Activated T-cell treated with anti-CD3 and anti-CD28 coated beads, Interleukin-2, amount 50 U/mL, for 72 hours (primary cell): Measurements from ENCODE around the gene CROCC2. TPM values are rescaled to one million over a fixed set of nuclear protein-coding genes. Genes with fewer than 3 reads are reported as not detected.
A peak's percentile ranks its signal among the peaks of the same experiment; 100 is the strongest.

Experiments
- ATAC-seq, 2 donors: fragments of 150-1000 bp; cut with Tn5 transposase; replicated peaks in 1 of 2; 2 replicates each; pipeline ENCODE4 v1.10.0; 2021; ENCODE audit warnings: moderate library complexity in 2 of 2, mild to moderate bottlenecking in 1 of 2
- DNase-seq, 2 donors: peaks; one replicate each; pipeline ENCODE4 v3.0.0; 2021 to 2022; ENCODE audit warnings: mixed read lengths in 1 of 2
- H3K27ac Mint-ChIP-seq: one replicate; pipeline ENCODE4 v1.8.0; 2022; ENCODE audit warnings: mild to moderate bottlenecking, moderate library complexity, mixed read lengths
- H3K27me3 Mint-ChIP-seq: one replicate; pipeline ENCODE4 v1.8.0; 2022; ENCODE audit warnings: low read depth, mixed read lengths
- H3K36me3 Mint-ChIP-seq, 2 donors: one replicate each; pipeline ENCODE4 v1.8.0; 2022; ENCODE audit warnings: mixed read lengths in 2 of 2, mild to moderate bottlenecking in 1 of 2; ENCODE audit not compliant: insufficient read depth in 2 of 2
- H3K4me1 Mint-ChIP-seq: one replicate; pipeline ENCODE4 v1.8.0; 2022; ENCODE audit warnings: low read depth, mixed read lengths
- H3K4me3 Mint-ChIP-seq, 2 donors: one replicate each; pipeline ENCODE4 v1.8.0; 2022; ENCODE audit warnings: mild to moderate bottlenecking in 2 of 2, mixed read lengths in 2 of 2, moderate library complexity in 2 of 2
- H3K9me3 Mint-ChIP-seq, 2 donors: one replicate each; pipeline ENCODE4 v1.8.0; 2022; ENCODE audit warnings: mixed read lengths in 2 of 2
- total RNA-seq, 2 donors: library from RNA; stranded (reverse); gene quantifications; one replicate each; pipeline ENCODE4 v1.2.3, GENCODE V29; 2022

Gene CROCC2
- total RNA-seq, 2 donors from 2014 or later = not detected

DNA sequence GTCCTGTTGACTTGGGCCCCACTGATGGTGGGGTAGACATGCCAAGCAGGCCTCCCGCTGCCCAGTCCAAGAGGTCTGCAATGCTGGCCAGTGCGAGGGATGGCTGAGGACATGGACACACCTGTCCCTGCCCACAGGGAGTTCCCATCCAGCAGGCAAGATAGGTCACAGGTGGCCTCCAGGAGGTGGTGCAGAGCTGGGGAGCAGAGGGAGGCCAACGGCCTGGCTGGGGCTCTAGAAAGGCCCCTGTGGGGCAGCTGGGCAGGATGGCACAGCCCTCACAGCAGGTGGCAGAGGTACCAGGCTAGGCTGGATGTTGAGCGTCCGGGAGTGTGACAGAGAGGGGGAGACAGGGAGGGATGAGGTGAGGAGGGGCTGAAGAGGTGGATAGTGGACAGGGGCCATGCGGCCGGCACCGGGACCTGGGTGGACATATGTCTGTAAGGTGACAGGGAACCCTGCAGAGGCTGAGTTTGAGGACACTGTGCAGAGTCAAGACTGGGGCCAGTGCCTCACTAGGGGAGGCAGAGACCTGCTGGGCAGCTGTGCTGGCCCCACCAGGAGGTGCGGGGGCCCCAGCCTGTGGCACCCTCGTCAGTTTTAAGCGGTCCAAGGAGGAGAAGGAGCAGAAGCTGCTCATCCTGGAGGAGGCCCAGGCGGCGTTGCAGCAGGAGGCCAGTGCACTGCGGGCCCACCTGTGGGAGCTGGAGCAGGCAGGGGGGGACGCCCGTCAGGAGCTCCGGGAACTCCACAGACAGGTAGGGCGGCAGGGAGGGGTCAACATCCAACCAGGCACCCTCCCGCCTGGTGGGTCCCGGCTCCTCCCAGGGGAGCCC, 58.0 kb downstream of the CROCC2 start:
- DNase-seq (no peak), ATAC-seq (no peak)
- no peaks in the 10 kb centered on the region for H3K4me1 Mint-ChIP-seq

DNA sequence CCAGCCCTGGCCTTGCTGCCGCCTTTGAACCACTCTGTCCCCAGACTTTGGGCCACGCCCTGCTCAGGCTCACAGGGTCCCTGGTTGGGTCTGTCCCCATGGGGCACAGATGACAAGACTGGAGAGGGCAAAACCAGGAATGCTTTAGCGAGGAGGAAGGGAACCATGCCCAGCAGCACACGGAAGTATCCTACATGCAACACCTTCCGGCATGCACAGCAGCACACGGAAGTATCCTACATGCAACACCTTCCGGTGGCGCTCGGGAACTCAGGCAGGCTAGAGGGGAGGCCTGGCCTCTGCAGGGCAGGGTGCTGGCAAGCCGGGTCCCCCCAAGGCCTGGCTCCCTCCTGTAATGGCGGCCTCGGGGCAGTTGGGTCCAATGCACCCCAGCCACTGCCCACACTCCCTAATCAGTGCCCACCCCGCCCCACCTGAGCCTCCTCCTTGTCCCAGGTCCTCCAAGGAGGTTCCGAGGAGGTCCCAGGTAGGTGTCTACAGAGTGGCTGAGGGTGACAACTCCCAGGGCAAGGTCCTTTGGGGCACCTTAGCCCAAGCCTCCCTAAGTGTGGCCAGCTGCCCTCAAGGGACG, 58.7 kb downstream of the CROCC2 start:
- Mint-ChIP-seq H3K9me3 (no peaks in the 10 kb centered on the region), H3K27ac (no peak overlapping the region), H3K4me3 (no peak overlapping the region), H3K4me1 (no peaks in the 10 kb centered on the region), H3K27me3 (no peaks in the 10 kb centered on the region), H3K36me3 (no peaks in the 10 kb centered on the region)
- ATAC-seq (no peak), DNase-seq (no peak)

More for the DNA sequence above, 58.0 kb downstream of the CROCC2 start:
- H3K36me3 Mint-ChIP-seq = no peaks in the 10 kb centered on the region
- H3K9me3 Mint-ChIP-seq = no peaks in the 10 kb centered on the region
- no peaks in the 10 kb centered on the region for H3K27me3 Mint-ChIP-seq
- H3K4me3 Mint-ChIP-seq = no peak overlapping the region
- H3K27ac Mint-ChIP-seq = no peak overlapping the region

DNA sequence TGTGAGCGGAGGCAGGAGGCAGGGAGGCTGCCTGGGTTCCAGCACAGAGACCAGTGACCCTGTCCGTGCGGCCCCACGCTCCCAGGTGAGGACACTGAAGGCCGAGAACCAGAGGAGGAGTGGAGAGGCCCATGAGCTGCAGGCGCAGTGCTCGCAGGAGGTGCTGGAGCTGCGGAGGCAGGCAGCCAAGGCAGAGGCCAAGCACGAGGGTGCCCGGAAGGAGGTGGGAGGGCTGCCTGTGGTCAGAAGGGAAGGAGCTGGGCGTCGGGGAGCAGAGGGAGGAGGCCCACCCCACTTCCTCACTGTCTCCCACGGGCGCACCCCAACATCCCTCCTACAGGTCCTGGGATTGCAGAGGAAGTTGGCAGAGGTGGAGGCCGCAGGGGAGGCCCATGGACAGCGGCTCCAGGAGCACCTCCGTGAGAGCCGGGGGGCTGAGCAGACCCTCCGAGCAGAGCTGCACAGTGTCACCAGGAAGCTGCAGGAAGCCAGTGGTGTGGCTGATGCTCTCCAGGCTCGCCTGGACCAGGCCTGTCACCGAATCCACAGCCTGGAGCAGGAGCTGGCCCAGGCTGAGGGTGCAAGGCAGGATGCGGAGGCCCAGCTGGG, 59.3 kb downstream of the CROCC2 start:
- H3K27ac Mint-ChIP-seq = no peak overlapping the region
- no peak overlapping the region for H3K4me3 Mint-ChIP-seq
- ATAC-seq (no peak), DNase-seq (no peak)
- no peaks in the 10 kb centered on the region for H3K9me3 Mint-ChIP-seq
- no peaks in the 10 kb centered on the region for H3K36me3 Mint-ChIP-seq
- H3K27me3 Mint-ChIP-seq = no peaks in the 10 kb centered on the region
- no peaks in the 10 kb centered on the region for H3K4me1 Mint-ChIP-seq

DNA sequence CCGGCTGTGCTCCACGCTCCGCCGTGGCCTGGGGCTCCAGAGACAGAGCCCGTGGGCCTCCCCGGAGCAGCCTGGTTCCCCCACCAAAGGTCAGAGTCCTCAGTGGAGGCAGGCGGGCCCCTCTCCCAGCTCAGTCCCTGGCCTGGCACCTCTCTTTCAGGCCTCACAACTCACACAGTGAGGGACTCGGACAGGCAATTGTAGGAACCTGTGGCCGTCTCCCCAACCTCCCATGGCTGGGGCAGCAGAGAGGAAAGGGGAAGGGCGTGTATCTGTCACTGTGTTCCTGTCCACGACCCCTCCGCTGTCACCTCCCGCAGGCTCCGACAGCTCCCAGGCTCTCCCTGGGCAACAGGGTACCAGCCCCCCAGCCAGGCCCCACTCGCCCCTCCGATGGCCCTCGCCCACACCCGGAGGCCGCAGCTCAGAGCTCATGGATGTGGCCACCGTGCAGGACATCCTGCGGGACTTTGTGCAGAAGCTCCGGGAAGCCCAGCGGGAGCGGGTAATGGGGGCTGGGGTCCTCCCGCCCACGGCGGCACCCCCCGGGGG, 59.8 kb downstream of the CROCC2 start:
- DNase-seq = no peak
- Mint-ChIP-seq H3K4me3 (no peak overlapping the region), H3K9me3 (no peaks in the 10 kb centered on the region), H3K27me3 (no peaks in the 10 kb centered on the region), H3K36me3 (no peaks in the 10 kb centered on the region), H3K27ac (no peak overlapping the region), H3K4me1 (no peaks in the 10 kb centered on the region)
- ATAC-seq = no peak

DNA sequence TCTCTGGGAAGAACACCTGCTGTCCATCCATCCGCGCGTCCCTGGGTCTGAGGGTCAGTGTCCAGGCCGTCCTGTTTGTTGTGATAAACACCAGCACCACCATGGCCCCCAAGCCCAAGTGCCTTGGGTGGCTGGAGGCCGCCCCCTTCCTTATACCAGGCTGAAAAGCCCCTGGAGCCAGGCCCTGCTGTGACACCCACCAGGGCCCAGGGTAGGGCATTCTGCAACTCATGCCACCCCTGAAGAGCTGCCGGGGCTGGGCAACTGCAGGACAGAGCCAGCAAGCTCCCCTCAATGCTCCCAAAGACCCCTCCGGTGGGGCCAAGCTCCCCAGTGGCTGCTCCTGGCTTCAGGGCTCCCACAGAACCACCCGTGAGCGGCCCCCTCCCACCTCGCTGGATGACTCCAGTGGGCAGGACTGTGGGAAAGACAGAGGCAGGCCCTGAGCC, 60.3 kb downstream of the CROCC2 start:
- DNase-seq (no peak), ATAC-seq (no peak)
- no peak overlapping the region for H3K4me3 Mint-ChIP-seq
- H3K27ac Mint-ChIP-seq = no peak overlapping the region
- H3K27me3 Mint-ChIP-seq = no peaks in the 10 kb centered on the region
- no peaks in the 10 kb centered on the region for H3K9me3 Mint-ChIP-seq
- H3K4me1 Mint-ChIP-seq = no peaks in the 10 kb centered on the region
- H3K36me3 Mint-ChIP-seq = no peaks in the 10 kb centered on the region

DNA sequence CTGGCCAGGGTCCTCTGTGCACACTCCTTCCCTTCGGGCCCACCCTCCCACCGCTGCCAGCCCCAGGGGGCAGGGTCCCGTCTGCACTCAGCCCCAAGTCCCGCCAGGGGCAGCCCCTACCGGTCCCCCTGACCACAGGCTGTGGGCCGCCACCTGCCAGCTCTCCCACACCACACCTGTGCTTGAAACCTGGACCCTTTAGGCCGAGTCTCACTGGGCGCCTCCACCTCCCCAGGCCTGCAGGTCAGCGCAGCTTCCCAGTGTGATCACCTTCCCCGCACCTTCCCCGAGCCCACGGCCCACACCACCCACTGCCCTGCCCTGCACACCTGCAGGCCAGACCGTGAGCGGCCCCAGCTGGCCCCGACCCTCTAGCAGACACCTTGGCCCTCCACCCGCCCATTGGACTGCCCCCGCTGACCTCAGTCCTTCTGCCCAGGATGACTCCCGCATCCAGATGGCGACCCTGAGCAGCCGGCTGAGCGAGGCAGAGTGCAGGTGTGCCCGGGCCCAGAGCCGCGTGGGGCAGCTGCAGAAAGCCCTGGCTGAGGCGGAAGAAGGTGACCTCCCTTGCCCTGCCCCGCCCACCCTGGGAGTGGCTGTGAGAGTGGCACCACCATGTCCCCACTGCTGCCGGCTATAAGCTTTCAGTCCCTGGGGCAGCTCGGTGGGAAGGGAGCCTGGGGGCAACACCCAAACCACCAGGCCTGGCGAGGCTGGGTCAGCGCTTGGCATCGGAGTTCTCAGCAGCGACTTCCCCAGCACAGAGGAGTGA, 61.0 kb downstream of the CROCC2 start:
- Mint-ChIP-seq H3K4me1 (no peaks in the 10 kb centered on the region), H3K27ac (no peak overlapping the region), H3K9me3 (no peaks in the 10 kb centered on the region), H3K27me3 (no peaks in the 10 kb centered on the region), H3K36me3 (no peaks in the 10 kb centered on the region), H3K4me3 (no peak overlapping the region)
- DNase-seq = no peak
- ATAC-seq = no peak

DNA sequence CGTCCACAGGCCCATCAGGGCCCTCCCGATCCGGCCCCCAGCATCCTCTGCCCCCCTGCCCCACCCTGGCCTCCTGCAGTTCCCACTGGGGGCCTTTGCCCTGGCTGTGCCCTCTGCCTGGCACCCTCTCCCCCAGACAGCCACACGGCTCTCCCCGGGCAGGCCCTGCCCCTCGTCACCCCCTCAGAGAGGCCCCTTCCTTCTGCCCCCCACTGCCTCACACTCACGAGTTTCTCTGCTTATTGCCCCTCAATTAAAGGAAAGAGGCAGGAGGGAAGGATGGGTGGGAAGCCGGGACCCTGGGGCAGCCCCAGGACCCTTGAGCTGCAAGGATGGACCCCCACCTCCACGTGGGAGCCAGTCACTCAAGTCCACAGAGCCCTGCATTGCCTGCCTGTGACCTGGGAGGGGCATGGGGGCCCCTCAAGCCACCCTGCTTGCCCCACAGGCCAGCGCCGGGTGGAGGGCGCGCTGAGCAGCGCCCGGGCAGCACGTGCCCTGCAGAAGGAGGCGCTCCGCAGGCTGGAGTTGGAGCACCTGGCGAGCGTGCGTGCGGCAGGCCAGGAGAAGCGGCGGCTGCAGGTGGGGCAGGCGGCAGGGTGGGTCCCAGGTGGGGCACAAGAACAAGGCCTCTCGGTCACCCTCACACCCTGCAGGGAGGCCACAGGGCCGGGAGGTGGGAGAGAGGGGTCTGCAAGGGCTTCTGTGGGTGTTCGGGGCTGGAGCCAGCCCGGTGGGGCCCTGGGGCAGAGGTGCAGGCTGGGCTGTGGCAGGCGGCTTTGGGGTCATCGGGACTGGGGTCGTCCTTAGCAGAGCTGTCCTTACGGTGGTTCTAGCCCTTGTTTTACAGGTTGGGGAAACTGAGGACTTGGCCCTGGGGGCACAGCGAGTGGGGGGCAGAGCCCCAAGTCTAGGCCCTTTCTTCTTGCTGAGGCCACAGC, 61.8 kb downstream of the CROCC2 start:
- Mint-ChIP-seq H3K36me3 (no peaks in the 10 kb centered on the region), H3K27me3 (no peaks in the 10 kb centered on the region), H3K27ac (no peak overlapping the region), H3K4me1 (no peaks in the 10 kb centered on the region), H3K9me3 (no peaks in the 10 kb centered on the region), H3K4me3 (no peak overlapping the region)
- DNase-seq (no peak), ATAC-seq (no peak)

DNA sequence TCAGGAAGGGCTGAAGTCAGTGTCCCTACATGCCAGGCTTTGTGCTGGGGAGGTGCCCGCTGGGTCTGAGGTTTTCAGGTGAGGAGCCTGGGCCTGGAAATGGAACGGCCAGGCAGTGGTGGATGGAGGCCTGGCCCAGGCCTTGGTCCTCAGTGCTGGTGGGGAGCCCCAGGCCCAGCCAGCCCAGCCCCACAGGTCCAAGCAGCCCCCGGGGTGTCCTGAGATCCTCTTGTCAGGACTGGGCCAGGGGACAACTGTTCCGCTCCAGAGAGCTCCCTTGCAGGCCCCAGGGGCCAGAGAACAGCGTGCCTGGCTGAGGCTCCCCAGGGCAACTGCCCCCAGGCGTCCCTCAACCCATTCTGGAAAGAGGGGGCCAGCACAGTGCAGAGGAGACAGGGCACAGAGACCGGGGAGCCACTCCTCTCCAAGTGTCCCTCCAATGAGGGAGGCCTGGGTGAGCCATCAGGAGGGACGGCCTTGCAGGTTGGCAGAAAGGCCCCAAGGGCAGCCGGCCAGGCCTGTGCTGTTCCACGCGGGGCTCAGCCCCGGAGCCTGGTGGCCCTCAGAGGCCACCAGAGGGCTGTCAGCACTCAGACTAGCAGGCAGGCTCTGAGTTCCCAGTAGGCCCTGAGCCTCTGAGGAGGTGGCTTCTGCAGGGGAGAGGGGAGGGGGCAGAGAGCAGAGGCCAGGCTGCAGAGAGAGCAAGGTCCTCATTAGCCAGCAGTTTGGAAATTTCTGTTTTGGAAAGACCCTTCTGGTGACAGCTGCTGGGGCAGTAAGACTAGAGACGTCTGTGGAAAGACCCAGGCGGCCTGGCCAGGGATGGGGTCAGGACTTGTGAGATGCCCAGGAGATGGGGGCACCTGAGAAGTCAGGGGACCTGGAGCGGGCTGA, 62.8 kb downstream of the CROCC2 start:
- peak in 1 of 2 donors; percentile 20 for ATAC-seq
- no peaks in the 10 kb centered on the region for H3K36me3 Mint-ChIP-seq
- H3K4me3 Mint-ChIP-seq = no peak overlapping the region
- H3K27me3 Mint-ChIP-seq = no peaks in the 10 kb centered on the region
- H3K4me1 Mint-ChIP-seq = peaks cover 3% of the 10 kb centered on the region
- DNase-seq = no peak
- no peaks in the 10 kb centered on the region for H3K9me3 Mint-ChIP-seq
- H3K27ac Mint-ChIP-seq = no peak overlapping the region

DNA sequence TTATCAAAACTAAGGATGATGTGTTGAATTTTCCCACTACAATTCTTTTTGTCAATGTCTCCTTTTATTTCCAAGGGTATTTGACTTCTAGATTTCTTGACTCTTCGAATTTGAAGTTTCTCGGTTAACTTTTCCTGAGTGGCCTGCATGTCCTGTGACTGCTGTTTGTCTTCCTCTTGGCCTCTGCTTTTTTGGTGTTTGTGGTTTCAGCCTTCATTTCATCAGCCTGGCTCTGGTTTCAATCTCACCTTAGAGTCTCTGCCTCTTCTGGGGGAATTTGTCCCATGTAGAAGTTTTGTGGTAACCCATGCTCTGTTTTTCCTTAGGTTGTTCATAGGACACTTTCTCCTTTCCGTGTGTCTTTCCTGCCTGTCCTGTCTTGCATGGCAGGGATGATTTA, 64.0 kb downstream of the CROCC2 start:
- H3K9me3 Mint-ChIP-seq = no peaks in the 10 kb centered on the region
- H3K4me1 Mint-ChIP-seq = peaks cover 12% of the 10 kb centered on the region
- H3K4me3 Mint-ChIP-seq = no peak overlapping the region
- no peak overlapping the region for H3K27ac Mint-ChIP-seq
- no peak for ATAC-seq
- no peaks in the 10 kb centered on the region for H3K36me3 Mint-ChIP-seq
- DNase-seq = no peak
- H3K27me3 Mint-ChIP-seq = no peaks in the 10 kb centered on the region

DNA sequence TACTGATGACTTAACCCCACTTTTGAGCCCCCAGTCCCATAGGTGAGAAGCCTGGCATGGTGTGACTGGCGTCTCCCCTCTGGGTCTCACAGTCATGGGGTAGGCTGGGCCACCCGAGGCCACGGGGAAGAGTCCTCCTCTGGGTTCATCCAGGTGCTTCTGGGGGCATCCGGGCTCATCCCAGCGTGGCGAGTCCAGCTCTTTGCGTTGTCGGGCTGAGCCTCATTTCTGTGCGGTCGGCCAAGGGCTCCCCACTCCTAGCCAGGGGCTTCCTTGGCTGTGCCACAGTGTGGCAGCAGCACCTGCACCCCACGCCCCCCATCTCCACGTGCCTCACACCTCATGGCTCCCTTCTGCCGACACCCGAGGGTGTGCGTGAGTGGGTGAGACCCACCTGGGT, 64.7 kb downstream of the CROCC2 start:
- Mint-ChIP-seq H3K4me1 (peaks cover 12% of the 10 kb centered on the region), H3K36me3 (no peaks in the 10 kb centered on the region)
- ATAC-seq = no peak

DNA sequence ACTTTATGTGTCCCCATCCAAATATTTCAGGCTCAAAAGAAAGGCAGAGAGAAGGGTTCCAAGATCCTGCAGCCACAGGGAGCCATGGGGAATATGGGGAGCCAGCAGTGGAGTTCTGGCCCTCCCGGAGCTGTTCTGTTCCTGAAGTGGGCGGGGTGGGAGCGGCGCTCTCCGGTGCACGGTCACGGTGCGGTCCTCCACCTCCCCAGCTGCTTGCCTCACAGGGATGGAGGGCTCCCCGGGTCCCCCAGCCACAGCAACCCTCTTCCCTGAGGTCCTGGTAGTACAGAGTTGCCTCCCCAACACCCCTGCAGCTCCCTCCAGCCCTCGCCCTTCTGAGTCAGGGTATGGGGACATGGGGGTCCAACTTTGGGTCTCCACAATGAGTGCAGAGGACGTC, 66.1 kb downstream of the CROCC2 start:
- no peaks in the 10 kb centered on the region for H3K36me3 Mint-ChIP-seq
- H3K27ac Mint-ChIP-seq = no peak overlapping the region
- no peak overlapping the region for H3K4me3 Mint-ChIP-seq
- no peak for ATAC-seq
- H3K9me3 Mint-ChIP-seq = no peaks in the 10 kb centered on the region
- DNase-seq = no peak
- H3K4me1 Mint-ChIP-seq = peaks cover 12% of the 10 kb centered on the region
- no peaks in the 10 kb centered on the region for H3K27me3 Mint-ChIP-seq

More for the DNA sequence above, 64.7 kb downstream of the CROCC2 start:
- Mint-ChIP-seq H3K4me3 (no peak overlapping the region), H3K27ac (no peak overlapping the region), H3K9me3 (no peaks in the 10 kb centered on the region), H3K27me3 (no peaks in the 10 kb centered on the region)
- no peak for DNase-seq
